ENCODE measurements around the gene GLS.

GRCh38 chr2:190953257-190953656 lies 72.6 kb downstream of the GLS start:
- no peak for TF ChIP-seq POLR2A (IDR thresholded peaks at IDR 0.05; ENCODE audit: low read depth, low read length)
- no peak for TF ChIP-seq POLR2AphosphoS5 (IDR thresholded peaks at IDR 0.05; ENCODE audit: low read depth, low read length)
- no peak for TF ChIP-seq TAF1 (IDR thresholded peaks at IDR 0.05; ENCODE audit: borderline replicate concordance, low read depth, low read length)
